HG03575 (cell line): ENCODE data around the gene DNM1.
"Not testable (repeated sequence)": the region's sequence is repeated elsewhere in the genome, so short reads cannot be mapped to it uniquely, and the experiment has no call there.

Experiments
- ATAC-seq: cut with Tn5 transposase; IDR thresholded peaks from one replicate; pipeline ENCODE4 v1.9.1; 2021; ENCODE audit not compliant: unreplicated experiment, insufficient number of reproducible peaks, low FRiP score; ENCODE audit errors: extremely low read depth

DNM1 gene

DNA sequence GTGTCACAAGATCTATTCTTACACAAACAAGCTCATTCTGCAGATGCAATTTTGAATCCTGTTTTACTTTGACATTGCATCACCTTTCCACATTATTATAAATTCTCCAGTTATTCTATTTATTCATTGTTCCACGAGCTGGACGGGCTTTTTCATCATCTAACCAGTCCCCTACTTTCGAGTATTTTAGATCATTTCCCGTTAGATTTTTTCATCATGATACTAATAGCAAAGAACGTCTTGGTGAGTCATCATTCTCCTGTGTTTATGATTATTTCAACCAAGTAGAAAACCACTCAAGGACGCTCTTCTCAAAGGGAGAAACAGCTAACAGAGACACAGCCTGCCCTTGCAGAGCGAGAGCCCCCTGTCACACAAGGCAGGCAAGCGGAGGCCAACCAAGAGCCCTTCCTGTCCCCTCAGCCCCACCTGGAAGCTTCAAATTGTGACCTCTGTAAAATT, 28.0 kb upstream of the DNM1 start:
- ATAC-seq: no peak

DNA sequence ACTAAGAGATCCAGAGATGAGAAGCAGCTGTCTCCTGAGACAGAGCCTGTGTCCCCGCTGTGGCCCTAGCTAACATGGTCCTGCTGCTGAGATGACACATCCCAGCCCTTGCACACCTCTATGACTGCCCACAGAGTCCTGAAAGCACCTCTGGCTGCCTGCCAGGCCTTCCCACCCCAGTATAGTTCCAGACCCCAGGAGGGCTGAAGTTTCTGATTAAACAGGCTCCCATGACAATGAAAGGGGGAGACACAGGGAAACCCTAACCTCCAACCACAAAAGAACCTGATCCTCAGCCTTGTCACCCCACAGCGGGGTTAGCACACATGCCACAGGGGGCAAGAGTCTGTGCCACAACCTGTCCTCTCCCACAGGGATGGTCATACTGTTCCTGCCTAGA, 27.5 kb upstream of the DNM1 start:
- ATAC-seq: no peak

DNA sequence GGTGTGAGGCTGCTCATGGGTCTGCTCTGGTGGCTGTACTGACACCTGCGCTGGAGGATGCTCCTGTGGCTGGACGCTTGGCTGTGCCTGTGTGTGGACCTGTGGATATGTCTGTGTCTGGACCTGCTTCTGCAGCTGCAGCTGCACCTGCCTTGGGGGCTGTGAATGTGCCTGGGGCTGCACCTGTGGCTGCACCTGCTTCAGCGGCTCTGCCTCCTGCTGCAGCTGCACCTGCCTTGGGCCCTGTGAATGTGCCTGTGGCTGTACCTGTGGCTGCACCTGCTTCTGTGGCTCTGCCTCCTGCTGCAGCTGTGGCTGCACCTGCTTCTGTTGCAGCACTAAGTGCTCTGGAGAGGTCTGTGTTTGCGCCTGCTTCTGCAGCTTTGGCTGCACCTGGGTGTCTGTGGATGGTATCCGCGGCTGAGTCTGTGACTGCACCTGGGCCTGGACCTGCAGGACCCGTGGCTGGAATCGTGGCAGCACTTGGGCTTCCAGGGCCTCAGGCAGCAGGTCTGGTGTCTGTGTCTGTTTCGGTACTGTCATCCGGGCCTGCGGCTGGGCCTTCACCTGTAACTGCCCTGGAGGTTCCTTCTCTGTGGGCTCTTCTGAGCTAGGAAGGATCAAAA, 24.3 kb upstream of the DNM1 start:
- ATAC-seq: no peak

DNA sequence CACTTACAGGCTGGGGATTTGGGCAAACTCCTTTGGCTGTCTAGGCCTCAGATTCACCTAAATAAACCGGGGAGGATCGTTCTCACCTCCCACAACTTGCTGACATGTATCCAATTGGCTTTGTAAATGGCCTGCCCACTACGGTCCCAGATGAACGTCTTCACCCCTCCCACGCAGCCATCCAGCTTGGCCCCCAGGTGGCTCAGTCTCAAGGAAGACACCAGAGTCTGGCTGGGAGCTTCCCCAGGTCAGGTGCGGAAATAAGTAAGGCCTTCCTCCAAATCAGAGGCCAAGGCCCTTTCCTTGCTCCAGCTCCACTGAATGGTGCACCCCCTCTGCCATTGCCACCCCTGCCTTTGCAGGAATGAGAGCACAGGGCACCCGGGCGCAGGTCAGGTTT, 23.2 kb upstream of the DNM1 start:
- no peak for ATAC-seq

DNA sequence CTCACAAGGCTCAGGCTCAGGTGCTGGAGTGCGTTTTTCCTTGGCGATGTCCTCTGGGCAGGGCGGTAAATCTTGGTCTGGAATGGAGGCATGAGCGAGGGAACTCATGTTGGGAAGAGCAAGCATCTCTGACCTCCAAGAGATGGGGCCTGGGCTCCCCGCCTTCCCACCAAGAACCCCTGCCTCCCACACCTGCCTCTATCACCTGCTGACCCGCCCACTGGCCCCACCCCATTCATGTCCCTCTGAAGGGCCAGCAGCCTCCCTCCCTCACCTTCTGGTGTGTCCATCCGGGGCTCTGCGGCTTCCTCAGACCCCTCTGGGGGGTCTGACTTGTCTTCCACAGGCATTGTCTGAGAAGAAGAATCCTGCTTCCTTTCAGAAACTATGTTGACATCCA, 22.7 kb upstream of the DNM1 start:
- no peak for ATAC-seq

DNA sequence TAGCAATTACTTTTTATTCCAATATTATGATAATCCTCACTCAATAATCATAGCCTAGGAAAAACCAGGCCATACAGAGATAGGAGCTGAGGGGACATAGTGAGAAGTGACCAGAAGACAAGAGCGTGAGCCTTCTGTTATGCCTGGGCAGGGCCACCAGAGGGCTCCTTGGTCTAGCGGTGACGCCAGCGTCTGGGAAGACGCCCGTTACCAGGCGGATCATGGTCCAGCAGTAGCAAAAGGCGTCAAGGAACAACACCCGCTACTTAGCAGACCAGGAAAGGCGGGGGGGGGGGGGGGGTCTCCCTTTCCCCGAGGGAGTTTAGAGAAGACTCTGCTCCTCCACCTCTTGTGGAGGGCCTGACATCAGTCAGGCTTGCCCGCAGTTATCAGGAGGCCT, 21.7 kb upstream of the DNM1 start:
- ATAC-seq: not testable (repeated sequence)

DNA sequence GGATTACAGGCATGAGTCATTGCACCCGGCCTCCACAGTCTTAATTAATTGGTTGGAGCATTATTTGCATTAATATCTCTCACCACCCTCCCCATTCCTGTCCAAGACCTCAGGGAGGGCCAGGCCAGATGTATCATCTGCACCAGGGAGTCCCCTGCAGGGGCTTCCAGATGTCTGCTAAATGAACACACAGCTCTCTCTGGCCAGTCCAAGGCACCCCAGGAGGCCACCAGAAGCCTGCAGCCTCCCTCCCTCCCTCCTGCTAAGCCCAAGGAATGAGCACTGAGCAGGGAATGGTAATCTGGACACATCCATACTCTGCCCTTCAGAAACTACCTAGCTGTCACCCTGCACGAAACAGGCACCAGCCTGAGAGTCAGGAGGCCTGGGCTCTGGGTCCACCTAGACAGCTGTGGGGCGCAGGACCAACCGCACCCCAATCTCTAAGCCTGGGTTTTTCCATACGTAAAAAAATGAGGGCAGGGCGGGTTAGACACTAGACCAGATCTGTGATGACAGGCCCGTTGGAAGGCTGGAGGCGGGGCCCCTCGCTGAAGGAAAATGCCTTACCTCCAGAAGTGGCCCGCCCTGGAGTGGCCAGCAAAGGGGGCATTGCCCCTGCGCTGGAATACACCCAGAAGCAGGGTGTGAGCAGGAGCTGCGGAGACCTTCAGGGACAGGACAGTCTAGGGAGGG, 20.1 kb upstream of the DNM1 start:
- no peak for ATAC-seq

DNA sequence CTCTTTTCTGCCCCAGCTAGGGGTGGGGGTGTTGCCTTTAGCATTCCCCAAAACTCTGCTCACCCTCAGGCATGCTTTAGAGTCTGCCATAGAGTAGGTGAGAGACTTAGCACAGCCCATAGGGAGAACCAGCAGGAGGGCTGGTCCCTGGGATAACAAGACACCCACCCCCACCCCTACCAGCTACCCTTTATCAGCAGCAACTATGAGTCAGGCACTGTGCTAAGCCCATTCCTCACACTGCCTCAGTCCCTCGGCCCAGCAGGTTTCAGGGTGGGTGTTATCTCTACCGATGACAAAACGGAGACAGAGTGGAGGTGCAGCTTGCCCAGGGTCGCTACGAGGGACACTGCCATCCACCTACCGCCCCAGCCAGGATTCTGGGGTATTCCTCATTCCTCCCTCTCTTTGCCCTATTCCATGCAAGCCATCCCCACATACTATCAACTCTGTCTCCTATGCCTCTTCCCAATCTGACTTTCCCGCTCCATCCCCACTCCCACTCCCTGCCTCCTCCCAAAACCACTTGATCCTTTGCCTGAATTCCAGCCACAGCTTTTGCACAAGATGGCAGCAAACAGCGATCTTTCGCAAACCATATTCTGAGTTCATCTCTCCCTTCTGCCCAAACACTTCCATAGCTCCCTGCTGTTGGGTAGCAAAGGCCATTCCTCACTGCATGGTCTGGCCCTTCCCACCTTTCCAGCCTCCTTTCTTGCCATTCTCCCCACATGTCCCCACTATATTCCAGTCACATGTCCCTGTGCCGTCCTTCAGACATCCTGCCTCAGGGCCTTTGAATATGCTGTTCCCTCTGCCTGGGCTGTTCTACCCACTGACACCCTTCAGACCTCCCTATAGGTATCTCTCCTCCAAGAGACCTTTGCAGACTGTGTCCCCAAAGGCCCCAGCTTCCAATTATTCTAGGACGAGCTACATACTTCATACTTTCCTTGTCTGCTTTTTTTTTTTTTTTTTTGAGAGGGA, 16.9 kb upstream of the DNM1 start:
- ATAC-seq: no peak

DNA sequence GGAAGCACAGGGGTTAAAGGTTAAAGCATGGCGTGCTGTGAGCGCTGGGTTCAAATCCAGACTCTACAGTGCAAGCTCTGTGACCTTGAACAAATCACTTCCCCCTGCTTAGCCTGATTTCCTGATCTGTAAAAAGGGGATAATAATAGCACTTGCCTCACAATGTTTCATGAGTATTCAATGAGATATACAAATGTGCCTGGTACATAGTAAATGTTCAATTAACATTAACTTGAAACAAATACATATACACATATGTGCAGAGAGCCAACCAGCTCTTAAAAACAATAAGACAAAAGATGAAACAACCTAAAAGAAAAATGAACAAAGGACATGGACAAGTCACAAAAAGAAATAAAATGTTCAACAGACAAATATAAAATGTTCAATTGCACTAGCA, 15.8 kb upstream of the DNM1 start:
- no peak for ATAC-seq

DNA sequence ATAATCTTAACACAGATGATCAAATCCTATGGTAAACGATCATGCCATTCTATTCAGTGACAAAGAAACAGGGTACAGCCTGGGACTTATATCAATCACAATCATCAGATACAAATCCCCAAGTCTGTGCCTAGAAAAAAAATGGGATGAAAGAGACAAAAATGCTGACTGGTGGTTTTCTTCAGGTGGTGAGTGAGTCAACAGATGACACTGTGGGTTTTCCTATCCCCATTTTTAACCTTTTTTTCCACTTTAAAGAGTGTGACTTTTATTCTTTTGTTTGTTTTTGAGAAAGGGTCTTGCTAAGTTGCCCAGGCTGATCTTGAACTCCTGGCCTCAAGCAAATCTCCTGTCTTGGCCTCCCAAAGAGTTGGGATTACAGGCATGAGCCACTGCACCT, 15.0 kb upstream of the DNM1 start:
- no peak for ATAC-seq

DNA sequence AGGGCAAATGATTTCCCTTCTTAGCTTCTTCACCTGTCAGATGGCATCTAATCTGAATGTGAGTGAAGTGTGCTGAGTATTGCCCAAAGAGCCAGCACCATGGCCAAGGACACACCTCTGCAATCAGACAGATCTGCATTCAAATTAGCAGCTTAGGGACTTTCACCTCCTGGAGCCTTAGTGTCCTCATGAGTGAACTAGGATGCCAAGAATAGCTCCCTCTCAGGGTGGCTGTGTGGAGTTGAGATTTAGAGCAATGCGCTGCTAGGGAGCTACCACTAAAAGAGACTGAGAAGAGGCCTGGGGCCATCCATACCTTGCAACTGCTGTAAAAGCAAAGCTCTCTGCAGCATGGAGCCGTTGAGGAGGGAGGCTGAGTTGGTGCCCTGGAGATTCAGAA, 13.2 kb upstream of the DNM1 start:
- ATAC-seq: no peak

DNA sequence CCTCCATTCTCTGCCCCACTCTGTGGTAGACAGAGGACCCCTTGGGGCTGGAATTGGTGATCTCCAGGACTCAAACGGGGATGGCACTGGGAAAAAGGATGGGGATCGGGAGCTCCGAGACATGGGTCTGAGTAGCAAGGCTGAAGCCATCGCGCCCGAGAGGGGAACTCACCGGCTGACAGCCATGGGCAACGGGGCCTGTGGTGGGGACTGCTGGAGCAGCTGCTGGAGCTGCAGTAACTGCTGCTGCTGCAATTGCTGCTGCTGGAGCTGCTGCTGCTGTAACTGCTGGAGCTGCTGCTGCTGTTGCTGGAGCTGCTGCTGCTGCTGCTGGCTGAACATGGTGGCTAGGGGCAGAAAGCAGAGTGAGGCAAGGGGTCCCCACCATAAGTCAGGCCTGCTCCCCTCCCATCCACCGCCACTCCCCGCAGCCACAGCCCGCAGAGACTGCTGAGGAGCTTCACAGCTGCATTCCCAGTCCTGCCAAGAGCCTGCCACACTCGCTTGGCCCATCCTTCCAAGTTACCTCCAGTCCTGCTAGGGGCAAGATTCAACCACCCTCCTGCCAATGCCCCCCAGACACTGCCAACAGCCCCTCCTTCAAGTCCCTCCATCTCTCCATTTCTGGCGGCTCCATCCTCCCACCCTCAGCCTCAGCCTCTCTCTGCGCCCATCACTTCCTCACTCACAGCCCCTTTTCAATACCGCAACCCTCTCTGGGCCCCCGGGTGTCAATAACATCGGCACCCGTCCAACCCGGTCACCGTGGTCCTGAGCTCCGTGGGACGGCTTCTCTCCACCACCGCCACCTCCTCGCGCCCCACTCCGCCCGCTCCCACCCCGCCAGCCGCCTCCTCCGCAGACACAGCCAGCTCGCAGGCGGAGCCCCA, 12.4 kb upstream of the DNM1 start:
- ATAC-seq: no peak

DNA sequence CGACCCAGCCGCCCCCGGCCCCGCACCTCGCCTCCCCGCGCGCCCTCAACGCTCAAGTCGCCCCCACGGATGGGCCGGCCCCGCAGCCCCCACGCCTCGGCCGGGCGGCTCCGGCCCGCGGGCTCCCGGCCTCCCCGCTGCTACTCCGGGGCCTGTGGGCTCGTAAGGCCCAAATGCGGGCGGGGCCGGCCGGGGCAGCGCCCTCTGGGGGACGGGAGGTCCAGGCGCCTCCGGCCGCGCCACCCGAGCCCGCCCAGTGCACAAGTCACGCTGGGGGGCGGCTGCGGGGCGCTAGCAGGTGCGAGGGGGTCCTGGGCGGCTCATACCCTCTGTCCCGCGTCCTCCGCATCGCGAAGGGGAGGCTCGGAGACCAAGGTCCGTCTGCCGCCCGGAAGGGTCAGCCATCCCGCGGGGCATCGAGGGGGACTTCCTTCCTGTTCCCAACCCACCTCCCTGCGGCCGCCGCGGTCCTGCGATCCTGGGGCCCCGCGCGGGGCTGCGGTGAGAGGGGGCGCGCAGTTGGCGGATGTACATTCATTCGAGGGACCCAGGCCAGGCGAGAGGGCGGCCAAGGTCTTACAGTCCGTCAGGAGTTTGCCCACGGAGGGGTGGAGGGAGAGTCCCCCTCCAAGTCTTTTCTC, 11.7 kb upstream of the DNM1 start, which contains the start of gene CIZ1:
CIZ1 (minus strand) TSS at position 167 of the 641 bp plus-strand sequence. CDS start 715 bp downstream, outside the sequence.
- no peak for ATAC-seq

DNA sequence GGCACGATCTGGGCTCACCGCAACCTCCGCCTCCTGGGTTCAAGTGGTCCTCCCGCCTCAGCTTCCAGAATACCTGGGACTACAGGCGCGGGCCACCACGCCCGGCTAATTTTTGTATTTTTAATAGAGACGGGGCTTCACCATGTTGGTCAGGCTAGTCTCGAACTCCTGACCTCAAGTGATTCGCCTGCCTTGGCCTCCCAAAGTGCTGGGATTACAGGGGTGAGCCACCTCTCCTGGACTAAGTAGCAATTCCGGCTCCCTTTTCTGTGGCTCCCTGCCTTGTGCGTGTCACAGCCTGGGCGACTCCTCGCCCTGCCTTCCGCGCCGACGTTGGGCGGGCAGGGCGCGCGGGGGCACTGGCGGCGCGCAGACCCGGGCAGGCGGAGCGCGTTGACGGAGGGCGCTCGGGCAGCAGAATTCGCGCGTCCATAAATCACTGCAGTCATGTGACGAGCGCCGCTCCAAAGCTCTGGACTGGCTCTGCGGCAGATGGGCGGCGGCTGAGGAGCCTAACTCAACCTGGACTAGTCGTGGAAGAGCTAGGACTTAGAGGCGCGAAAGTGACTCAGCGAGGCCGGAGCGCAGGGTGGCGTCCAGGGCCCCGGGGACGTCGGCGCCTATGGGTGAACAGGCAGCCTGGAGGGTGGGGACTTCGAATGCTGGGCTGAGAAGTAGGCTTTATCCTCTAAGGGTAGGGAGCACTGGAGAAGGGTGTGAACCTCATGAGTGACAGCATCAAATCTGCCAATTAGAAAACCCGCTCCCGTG, 10.4 kb upstream of the DNM1 start:
- ATAC-seq: no peak

DNA sequence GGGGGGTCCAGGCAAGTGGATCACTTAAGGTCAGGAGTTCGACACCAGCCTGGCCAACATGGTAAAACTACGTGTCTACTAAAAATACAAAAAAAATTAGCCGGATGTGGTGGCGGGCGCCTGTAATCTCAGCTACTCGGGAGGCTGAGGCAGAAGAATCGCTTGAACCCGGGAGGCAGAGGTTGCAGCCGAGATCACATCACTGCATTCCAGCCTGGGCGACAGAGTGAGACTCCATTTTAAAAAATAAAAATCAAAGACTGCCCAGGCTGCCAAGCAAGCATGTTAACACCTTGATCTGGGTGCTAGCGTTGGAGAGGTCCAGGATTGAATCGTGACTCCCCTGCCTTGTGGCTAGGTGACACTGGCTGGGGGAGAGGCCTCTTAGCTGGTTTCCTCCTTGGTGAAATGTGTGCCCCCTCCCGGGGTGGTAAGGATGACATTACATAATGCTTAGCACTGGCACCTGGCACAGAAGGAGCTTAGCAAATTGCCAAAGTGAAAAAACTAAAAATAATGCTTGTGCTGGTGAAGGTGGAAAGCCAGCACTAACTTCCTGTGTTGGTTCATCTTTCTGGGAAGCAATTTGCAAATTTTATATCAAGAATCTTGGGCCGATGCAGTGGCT, 9.6 kb upstream of the DNM1 start:
- ATAC-seq: no peak

DNA sequence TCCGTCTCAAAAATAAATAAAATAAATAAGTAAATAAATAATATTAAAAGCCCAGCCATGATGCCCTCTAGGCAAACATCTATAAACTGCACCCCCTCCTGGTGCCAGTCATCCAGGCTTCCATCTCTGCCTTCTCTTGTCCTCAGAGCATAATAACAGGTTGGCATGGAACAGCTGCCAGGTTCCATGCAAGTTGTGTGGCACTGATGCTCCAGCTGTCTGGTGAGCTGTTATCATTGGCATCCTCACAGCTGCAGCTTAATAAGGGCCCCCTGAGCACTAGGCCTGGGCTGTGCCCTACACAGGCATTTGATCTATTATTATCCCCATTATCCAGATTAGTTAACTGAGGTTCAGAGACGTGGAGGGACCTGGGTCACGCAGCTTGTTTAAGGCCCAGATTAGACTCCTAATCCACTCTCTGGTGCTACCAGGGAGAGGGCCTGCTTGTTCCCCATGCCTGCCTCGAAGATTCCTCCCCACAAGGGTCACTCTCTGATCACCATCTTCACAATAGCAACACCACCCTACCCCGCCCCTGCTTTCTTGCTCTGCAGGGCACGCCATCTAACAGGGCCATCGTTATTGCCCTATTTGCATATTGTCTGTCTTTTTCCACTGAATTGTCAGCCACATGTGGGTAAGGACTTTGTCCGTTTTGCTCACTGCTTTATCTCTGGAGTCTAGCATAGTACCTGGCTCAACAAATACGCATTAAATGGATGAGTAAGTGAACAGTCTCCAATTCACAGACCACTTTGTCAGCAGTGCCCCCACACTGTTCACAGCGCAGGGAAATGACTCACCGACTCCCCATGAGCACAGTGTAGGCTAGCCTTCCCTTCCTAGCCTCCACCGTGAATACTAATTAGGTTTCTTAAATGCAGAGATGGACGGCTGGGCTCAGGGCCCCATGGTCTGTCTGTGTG, 1.5 kb upstream of the DNM1 start:
- no peak for ATAC-seq
